ENCODE measurements around the gene NT5C1A.

DNA sequence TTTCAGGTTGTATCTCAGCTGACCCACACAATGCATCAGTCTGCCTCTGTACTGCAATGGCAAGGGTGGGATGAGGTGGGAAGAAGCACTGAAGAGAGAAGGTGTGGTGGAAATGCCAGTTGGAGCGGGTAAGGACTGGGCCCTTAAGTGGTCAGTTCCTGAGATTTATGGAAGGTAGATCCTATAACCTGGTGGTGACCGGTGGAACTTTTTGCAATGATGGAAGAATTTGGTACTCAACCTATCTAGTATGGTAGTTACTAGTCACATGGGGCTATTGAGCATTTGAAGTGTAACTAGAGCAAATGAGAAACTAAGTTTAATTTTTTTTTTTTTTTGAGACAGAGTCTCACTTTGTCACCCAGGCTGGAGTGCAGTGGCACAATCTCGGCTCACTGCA is 27.5 kb upstream of the NT5C1A start:
- TF ChIP-seq, protein P1, sequence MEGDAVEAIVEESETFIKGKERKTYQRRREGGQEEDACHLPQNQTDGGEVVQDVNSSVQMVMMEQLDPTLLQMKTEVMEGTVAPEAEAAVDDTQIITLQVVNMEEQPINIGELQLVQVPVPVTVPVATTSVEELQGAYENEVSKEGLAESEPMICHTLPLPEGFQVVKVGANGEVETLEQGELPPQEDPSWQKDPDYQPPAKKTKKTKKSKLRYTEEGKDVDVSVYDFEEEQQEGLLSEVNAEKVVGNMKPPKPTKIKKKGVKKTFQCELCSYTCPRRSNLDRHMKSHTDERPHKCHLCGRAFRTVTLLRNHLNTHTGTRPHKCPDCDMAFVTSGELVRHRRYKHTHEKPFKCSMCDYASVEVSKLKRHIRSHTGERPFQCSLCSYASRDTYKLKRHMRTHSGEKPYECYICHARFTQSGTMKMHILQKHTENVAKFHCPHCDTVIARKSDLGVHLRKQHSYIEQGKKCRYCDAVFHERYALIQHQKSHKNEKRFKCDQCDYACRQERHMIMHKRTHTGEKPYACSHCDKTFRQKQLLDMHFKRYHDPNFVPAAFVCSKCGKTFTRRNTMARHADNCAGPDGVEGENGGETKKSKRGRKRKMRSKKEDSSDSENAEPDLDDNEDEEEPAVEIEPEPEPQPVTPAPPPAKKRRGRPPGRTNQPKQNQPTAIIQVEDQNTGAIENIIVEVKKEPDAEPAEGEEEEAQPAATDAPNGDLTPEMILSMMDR (conservative IDR thresholded peaks at IDR 0.05; ENCODE audit: low read depth, low read length) = no peak
- TF ChIP-seq EZH2phosphoT487 (IDR thresholded peaks at IDR 0.05; ENCODE audit: borderline replicate concordance, low read length) (no peak), EZH2 (IDR thresholded peaks at IDR 0.05; ENCODE audit: low read length, unreplicated experiment) (no peak)
